GOT3 (cell line): ENCODE measurements around the gene SFMBT2.
"Not testable (repeated sequence)": the region's sequence is repeated elsewhere in the genome, so short reads cannot be mapped to it uniquely, and the experiment has no call there.

Source experiments
- DNase-seq: peaks from one replicate; lab custom pipeline; 2025; ENCODE audit warnings: mixed read lengths; lab: John Stamatoyannopoulos, UW

Gene SFMBT2

GRCh38 chr10:7320072-7320471, 90.8 kb downstream of the SFMBT2 start:
- no peak for DNase-seq

DNA sequence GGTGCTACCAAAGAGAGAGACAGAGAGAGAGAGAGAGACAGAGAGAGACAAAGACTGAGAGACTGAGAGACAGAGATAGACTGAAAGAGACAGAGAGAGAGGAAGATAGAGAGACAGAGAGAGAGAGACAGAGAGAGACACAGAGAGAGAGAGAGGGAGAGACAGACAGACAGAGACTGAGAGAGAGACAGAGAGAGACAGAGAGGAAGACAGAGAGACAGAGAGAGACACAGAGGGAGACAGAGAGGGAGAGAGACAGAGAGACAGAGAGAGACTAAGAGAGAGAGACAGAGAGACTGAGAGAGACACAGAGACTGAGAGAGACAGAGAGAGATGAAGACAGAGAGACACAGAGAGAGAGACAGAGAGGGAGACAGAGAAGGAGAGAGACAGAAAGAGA, 91.2 kb downstream of the SFMBT2 start:
- DNase-seq = no peak

DNA sequence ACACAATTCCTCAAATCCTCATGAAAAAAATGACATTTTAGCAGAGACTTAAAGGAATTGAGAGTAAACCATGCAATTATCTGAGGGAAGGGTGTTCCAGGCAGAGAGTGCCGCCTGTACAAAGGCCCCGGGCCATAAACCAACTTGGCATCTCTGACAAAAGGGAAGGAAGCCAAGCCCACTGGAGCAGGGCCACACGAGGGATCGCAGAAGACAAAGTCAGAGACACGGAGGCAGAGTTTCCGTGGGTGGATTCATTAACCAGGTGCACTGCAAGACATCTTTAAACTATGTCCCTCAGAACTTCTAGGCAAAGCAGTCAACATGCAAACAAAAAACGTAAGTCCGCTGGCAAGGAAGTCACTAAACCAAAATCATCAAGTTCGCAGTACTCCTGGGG, 92.0 kb downstream of the SFMBT2 start:
- no peak for DNase-seq

GRCh38 chr10:7317786-7318446, 92.9 kb downstream of the SFMBT2 start:
- no peak for DNase-seq

- DNase-seq = no peak
These were observed 94.0 kb downstream of the SFMBT2 start for GRCh38 chr10:7316839-7317238.

- DNase-seq = no peak
These were observed 94.9 kb downstream of the SFMBT2 start for GRCh38 chr10:7315906-7316305.

DNA sequence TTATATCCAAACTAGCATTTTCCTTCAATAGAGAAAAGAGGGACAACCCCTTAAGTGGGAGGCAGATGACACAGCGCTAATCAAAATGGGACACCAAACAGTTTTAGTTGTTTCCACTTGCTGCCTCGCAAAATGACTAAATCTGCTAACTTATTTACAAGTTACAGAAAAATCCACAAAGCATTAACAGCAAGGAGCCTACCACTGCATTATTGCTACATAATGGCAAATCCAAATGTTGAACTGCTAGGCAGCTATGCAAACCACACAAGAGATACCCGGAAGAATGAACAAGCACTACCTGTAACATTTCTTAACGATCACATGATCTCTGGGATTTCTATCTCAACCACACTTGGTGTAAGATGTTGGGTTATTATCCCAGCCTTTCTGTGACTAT, 96.7 kb downstream of the SFMBT2 start:
- DNase-seq = no peak

DNA sequence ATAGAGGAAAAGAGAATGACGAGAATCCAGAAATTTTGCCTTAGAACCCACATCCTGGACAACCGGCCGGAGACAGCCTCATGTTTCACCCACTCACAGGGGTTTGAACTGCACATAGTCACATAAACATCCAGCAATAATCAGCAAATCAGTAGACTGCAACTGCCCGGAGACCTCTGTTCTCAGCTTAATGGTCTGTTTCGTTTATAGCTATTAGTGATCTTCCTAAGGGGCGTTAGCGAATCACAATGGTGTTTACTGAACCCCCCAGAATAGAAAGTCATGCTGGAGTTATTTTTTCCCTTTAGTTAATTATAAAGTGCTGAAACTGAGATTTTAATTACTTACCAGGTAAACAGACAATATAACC, 98.4 kb downstream of the SFMBT2 start:
- DNase-seq = no peak

- DNase-seq = not testable (repeated sequence)
These were observed 98.9 kb downstream of the SFMBT2 start for GRCh38 chr10:7311850-7312487.

DNA sequence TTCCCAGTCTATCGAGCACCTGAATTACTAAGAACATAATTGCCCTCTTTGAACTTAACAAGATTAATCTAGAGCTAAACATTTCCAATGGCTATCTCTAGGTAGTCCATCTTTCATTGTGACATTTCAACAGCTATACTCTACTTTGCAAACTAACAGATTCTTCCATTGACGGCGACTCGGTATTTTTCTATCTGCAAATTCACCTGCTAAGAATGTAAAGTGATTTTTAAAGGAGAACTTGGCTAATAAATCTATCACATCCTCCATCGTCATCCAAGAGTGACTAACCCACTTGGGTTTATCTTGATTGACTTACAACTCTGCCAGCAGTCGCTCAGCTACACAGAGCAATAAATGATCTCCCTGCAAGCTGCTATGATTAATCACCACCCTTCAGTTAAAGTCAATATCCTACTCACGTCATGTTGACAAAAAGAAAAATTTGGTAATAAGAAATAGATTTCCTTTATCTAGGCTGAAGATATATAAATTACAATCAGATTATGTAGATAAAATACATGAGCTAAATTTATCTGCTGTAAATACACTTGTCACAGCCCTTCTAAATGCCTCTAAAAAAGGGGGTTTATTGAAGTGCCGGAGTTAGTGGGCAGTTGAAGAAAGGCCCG, 99.5 kb downstream of the SFMBT2 start:
- no peak for DNase-seq

GRCh38 chr10:7310076-7310475, 100.8 kb downstream of the SFMBT2 start:
- DNase-seq = no peak

DNA sequence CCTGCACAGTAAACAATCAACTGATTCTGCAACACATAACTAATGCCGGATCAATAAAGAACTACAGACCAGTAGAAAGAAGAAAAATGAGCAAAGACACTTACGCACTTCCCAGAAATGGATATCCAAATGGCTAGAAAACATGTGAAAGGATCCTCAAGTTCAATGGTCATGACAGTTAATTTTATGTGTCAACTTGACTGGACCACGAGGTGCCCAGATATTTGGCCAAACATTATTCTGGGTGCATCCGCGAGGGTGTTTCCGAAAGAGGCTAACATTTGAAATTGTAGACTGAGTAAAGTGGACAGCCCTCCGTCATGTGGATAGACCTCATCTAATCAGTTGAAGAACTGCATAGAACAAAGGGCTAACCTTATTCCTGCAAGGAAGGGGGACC, 102.0 kb downstream of the SFMBT2 start:
- no peak for DNase-seq

DNA sequence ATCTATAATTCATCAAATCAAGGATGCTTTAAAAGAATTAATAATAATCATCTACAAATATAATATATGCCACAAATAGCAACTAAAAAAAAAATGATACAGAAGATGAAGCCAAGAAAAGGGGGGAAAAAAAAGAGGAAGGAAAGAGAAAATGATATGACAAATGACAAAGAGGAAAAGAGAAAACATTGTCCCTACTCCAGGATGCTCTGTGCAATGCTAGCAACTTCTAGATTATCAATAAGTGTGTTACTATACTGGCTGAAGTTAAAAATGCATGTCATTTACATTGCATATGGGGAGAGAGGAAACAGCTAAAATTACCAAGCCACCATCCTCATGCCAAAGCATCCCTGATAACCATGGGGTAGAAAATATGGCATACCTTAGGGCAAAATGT, 104.2 kb downstream of the SFMBT2 start:
- no peak for DNase-seq

DNA sequence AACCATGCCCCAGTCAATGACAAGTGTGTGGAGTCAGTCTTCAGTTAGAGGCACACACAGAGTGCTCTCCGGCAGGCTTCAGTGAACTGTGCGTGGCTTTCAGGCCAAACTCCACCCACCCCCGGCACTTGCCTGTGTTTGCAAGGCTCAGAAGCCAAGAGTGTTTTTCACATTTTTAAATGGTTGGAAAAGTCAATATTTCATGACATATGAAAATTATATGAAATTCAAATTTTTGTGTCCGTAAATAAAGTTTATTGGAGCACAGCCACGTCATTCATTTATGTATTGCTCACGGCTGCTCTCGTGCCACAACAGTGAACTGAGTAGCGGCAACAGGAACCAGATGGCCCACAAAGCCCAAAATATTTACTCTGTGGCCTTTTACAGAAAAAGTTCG, 104.7 kb downstream of the SFMBT2 start:
- no peak for DNase-seq

- DNase-seq = no peak
These were observed 105.8 kb downstream of the SFMBT2 start for GRCh38 chr10:7305053-7305452.

- DNase-seq = no peak
These were observed 106.7 kb downstream of the SFMBT2 start for GRCh38 chr10:7304110-7304509.

DNA sequence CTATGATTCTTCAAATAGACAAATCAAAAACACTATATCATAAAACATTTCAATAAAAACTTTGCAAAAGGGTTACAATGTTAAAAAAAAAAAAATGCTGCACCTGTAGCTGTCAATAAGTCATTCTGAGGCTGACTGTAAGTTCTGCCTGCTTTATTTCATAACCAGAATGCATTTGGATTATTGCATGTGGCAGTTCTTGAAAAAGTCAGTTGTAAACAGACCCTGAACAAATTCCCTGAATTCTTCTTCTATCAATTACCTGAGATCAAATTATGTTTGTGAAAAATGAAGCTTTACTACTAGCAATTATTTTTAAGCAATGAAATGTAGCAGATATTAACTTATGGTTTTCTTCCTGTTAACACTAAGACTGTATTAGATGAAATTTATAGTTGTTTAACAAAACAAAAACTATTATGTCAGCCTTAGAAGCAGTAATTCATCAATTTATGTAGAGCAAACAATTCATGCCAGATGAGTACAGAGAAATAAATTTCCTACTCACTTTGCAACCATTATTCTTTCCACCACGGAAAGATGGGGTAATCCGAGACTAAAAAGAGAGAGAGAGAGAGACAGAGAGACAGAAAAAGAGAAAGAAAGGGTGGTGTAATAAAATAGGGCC, 107.8 kb downstream of the SFMBT2 start:
- DNase-seq = no peak

- no peak for DNase-seq
These were observed 108.4 kb downstream of the SFMBT2 start for GRCh38 chr10:7302392-7302906.

DNA sequence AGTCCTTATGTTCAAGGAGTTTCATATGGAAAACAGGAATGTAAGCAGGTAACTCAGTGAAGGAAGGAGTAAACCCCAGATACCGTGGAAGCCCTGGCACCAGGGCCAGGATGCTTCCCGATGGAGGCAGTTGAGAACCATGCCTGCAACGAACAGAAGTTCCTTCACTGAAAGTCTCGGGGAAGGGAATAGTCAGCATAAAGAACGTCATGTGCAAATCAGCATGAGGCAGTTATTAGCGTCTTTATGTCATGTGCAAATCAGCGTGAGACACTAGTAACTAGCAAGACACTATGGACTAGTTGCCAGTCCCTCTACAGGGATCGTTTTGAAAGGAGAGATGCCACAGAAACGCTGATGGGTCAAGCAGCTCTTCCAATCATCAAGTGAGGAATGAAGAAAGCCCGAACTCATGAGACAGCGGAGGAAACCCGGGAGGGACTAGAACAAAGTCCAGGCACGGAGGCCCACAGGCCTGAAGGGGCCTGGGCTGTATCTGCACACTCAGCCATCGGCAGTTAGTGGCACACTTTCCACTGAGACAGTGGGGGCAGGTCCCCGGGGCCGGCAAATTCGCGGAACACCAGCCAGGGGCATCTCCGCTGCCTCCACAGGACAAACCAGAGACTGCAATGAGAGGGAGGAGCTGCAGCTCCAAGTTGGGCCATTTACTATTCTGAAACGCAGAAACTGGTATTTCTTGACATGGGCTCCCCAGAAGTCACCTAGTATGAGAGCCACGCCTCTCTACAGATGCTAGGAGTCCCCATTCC, 109.6 kb downstream of the SFMBT2 start:
- DNase-seq = no peak

GRCh38 chr10:7300384-7300971, 110.4 kb downstream of the SFMBT2 start:
- no peak for DNase-seq

- DNase-seq = not testable (repeated sequence)
These were observed 111.1 kb downstream of the SFMBT2 start for GRCh38 chr10:7299601-7300325.
